AG10803 (cell line): ENCODE measurements around the gene SLC22A14.
"Not testable (repeated sequence)": the region's sequence is repeated elsewhere in the genome, so short reads cannot be mapped to it uniquely, and the experiment has no call there.

Experiments used
- DNase-seq: peaks from one replicate; pipeline ENCODE4 v3.0.0; 2010; ENCODE audit warnings: low read depth
- H3K4me3 ChIP-seq: 2 replicates; pipeline ENCODE4 v1.5.1; 2011; ENCODE audit warnings: mild to moderate bottlenecking, low read length, control low read depth
- CTCF ChIP-seq: conservative IDR thresholded peaks from 2 replicates; pipeline ENCODE4 v1.5.1; 2011; ENCODE audit warnings: mild to moderate bottlenecking, low read length, control low read depth, inconsistent platforms

Gene SLC22A14

GRCh38 chr3:38281895-38282686 is at the start of gene SLC22A14:
TSS of gene SLC22A14 (plus strand) at chr3:38282294. CDS start at chr3:38306027, 23,733 bp downstream.
- no peak for TF ChIP-seq CTCF
- H3K4me3 ChIP-seq, result no peak within 1 kb of the TSS
- DNase-seq, result no peak

- DNase-seq, result no peak
- TF ChIP-seq CTCF, result no peak
Observed at GRCh38 chr3:38232701-38233100, 49.4 kb upstream of the SLC22A14 start.

GRCh38 chr3:38235466-38235865 is 46.6 kb upstream of the SLC22A14 start:
- no peak for DNase-seq
- H3K4me3 ChIP-seq, result no peak overlapping the region
- no peak for TF ChIP-seq CTCF

More at GRCh38 chr3:38232701-38233100, 49.4 kb upstream of the SLC22A14 start:
- no peak overlapping the region for H3K4me3 ChIP-seq

GRCh38 chr3:38238416-38239008 is 43.6 kb upstream of the SLC22A14 start:
- H3K4me3 ChIP-seq, result no peak overlapping the region
- no peak for DNase-seq
- TF ChIP-seq CTCF, result no peak

GRCh38 chr3:38242812-38243211 is 39.3 kb upstream of the SLC22A14 start:
- H3K4me3 ChIP-seq, DNase-seq: not testable (repeated sequence)

GRCh38 chr3:38245930-38246329 is 36.2 kb upstream of the SLC22A14 start:
- no peak overlapping the region for H3K4me3 ChIP-seq
- TF ChIP-seq CTCF, result no peak
- DNase-seq, result no peak

GRCh38 chr3:38247366-38248035 is 34.6 kb upstream of the SLC22A14 start:
- peak; percentile 43 for TF ChIP-seq CTCF
- H3K4me3 ChIP-seq, result no peak overlapping the region
- peak; percentile 87 for DNase-seq
